Mammary epithelial cell (primary cell): ENCODE data around the gene ACADM.

ENCODE experiments used
- CTCF ChIP-seq, 2 donors: IDR thresholded peaks in 1 of 2; conservative IDR thresholded peaks in 1 of 2; 2 replicates each; pipeline ENCODE4 v1.5.1; 2011 to 2012; ENCODE audit warnings: inconsistent platforms in 2 of 2, low read length in 2 of 2, mild to moderate bottlenecking in 2 of 2, control low read depth in 1 of 2, low read depth in 1 of 2; ENCODE audit not compliant: insufficient read depth in 1 of 2; ENCODE audit errors: extremely low read depth in 1 of 2
- EZH2 ChIP-seq: IDR thresholded peaks from 2 replicates; pipeline ENCODE4 v1.6.1; 2012; ENCODE audit warnings: low read length, inconsistent platforms, borderline replicate concordance

GRCh38 chr1:75690547-75690946, 34.0 kb upstream of the ACADM start:
- TF ChIP-seq CTCF (conservative IDR thresholded peaks at IDR 0.05 in 1 of 2, IDR thresholded peaks at IDR 0.05 in 1 of 2; ENCODE audit: extremely low read depth in 1 of 2, insufficient read depth in 1 of 2, low read depth in 1 of 2, low read length in 2 of 2) (no peak), EZH2 (no peak)
